ENCODE measurements around the gene RALGPS2.

DNA sequence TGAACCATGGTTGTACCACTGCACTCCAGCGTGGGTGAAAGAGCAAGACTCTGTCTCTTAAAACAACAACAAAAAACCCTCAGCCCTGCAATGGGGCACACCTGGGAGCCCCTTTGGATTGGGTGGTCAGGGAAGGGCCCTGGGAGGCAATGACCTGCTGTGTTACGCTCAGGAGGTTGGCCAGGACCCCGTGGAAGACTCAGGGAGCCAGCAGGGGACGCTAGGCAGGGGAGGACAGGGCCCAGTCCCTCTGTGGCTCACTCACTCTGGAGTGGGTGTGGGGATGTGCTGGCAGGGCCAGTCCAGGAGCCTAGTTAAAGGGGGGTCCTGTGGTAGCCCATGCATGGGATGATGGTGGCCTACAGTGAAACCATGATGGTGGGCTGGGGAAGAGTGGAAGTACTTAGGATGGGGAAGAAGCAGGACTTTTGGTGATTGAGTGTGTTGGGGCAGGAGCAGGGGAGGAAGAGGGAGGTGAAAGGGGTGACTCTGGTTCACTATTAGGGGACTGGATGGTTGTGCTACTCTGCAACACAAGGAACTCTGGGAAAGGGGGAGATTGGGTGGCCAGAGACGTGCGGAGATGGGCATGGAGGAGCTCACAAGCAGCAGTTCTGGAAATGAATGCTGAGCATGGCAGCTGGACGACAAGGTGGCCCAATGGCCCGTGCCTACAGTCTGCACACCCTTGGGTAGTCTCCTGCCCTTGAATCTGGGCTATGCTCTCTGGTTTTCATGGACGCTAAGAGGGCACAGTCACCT is 244.4 kb downstream of the RALGPS2 start:
- TF ChIP-seq POLR2A (IDR thresholded peaks at IDR 0.05; ENCODE audit: low read depth, low read length) (no peak), PAX5 (IDR thresholded peaks at IDR 0.05; ENCODE audit: insufficient read depth, low read length, severe bottlenecking) (no peak), POLR2AphosphoS5 (IDR thresholded peaks at IDR 0.05; ENCODE audit: low read depth, low read length) (no peak), SPI1 (IDR thresholded peaks at IDR 0.05; ENCODE audit: low read depth, low read length) (no peak)
